GM18861 (cell line): ENCODE measurements around the gene NUDT4B.
"Not testable (repeated sequence)": the region's sequence is repeated elsewhere in the genome, so short reads cannot be mapped to it uniquely, and the experiment has no call there.

Experiments
- ATAC-seq: cut with Tn5 transposase; IDR thresholded peaks from one replicate; pipeline ENCODE4 v1.9.1; 2021; ENCODE audit not compliant: unreplicated experiment

Gene NUDT4B

DNA sequence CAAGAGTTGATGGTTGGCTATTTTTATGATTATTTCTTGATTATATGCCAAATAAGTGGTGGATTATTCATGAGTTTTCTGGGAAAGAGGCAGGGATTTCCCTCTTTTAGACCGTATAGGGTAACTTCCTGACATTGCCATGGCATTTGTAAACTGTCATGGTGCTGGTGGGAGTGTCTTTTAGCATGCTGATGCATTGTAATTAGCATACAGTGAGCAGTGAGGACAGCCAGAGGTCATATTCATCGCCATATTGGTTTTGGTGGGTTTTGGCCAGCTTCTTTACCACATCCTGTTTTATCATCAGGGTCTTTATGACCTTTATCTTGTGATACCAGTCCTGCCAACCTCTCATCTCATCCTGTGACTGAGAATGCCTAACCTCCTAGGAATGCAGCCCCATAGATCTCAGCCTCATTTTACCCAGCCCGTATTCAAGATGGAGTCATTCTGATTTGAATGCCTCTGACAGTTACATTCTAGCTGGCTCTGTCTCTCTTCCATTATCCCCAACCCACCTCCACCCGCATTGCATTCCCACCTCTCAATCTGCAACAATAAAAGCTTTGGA, 45.3 kb downstream of the NUDT4B start:
- not testable (repeated sequence) for ATAC-seq
